NCI-H2107 treated with DMSO at 0.1 percent for 48 hours (cell line): Measurements from ENCODE around the gene NCOA1.
"Not testable (repeated sequence)": the region's sequence is repeated elsewhere in the genome, so short reads cannot be mapped to it uniquely, and the experiment has no call there.

Experiments used
- DNase-seq: peaks from one replicate; lab custom pipeline; 2025; ENCODE audit not compliant: unreplicated experiment; lab: John Stamatoyannopoulos, UW

NCOA1 gene

DNA sequence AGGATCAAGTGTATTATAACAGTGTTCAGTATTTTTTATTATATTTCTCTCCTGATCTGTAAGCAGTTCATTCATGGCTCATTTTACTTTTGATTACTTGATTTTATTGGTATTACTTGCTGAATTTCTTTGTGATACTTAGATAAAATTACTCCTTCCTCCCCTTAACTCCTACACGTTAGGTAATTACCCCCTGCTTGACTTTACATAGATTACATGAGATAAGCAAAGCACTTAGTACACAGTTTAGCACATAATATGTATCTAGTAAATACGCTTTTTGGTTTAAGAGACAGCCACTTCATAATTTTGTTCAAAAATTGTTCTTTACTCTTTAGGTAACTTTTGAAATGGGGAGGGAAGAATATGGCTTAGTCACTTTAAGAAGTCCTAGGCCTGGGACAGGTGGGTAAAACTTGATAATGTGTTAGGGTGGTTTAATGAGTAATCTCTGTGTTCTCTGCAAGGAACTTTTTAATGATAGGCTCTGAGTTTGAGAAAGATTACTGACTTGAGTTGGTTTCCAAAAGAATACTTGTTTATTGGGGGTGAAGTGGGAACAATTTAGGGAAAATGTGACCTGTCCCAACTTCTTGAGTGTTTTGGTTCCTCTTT lies 80.9 kb downstream of the NCOA1 start:
- DNase-seq, result no peak

DNA sequence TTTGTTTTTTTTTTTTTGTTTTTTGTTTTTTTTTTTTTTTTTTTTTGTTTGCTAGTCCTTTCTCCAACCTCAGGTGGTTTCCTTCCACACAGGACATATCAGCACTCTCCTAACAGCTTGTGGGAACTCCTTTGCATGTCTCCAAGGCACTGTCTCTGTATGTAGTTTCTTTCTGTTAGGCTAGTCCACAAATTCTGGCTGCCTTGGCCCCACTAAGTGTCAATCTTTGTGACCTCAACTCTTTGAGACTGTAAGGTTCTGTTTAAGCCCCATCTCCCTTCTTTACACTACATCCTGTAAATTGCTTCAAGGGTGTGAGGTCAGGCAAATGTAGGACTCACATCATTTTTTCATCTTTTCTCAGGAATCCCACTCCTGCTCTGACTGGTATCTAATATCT lies 85.1 kb downstream of the NCOA1 start:
- DNase-seq, result no peak

DNA sequence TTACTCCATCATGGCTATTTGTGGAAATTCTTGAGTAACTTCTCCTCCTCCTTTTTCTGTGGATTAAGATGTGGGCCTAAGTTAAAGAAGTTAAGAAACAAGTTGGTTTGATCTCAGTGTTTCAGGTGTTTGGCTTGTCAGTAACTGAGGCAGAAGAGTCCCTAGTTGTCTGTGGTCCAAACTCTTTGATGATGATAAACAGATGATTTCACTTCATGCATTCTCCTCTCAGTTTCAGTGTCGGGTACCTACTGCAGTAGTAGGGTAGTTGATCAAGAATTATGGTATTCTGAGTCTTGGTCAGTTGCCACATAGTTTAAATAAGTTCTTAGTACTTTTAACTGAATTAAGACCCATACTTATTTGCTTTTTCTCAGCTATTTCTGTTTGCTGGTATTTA lies 85.6 kb downstream of the NCOA1 start:
- DNase-seq, result no peak

DNA sequence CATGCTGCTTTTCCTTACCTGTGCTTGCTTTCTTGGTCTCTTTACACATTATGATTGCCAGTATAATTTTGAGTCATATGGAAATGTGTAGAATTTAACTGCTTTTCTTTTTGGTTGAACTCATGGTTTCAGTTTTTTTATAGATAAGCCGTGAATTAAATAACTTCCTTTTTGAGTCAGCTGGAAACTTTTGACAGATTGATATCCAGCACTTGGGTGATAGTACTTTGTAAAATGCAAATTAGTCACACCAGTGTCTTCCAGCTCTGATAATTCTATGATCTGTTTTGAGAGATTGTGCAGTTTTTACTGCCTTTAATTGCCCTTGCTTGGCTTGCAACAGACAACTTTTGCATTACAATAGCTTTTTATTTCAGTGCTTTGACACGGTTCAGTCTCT lies 86.4 kb downstream of the NCOA1 start:
- DNase-seq, result no peak

DNA sequence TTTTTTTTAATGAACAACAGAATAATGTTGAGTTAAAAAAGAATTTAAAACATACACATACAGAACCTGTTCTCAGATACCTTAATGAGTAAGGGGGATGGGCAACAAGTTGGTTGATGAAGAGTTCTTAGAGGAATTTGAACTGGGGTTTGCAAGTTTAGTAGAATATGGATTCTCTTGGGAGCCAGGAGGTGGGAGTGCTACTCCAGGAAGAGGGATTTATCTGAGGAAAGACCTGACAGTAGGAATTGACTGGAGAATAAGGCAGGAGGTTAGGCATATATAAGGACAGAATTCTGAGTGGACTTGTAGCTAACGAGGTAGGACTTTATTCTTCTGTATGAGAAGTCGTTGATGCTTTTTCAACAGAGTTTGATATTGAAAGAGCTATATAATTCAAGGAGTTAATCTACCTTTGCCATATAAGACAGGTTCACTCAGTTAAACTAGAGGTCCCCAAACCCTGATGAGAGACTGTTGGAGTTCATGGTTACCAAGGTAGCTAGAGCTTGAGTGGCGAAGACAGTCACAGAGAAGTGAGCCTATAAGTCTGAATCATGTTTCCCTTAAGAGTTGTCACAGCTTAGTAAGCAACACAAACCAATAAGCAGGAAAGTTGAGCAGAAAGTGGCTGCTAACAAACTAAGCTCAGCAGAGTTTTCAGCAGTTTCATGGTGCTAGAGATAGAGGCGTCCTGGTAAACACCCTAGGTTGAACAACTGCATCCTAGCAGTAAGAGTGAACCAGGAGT lies 88.2 kb downstream of the NCOA1 start:
- no peak for DNase-seq

DNA sequence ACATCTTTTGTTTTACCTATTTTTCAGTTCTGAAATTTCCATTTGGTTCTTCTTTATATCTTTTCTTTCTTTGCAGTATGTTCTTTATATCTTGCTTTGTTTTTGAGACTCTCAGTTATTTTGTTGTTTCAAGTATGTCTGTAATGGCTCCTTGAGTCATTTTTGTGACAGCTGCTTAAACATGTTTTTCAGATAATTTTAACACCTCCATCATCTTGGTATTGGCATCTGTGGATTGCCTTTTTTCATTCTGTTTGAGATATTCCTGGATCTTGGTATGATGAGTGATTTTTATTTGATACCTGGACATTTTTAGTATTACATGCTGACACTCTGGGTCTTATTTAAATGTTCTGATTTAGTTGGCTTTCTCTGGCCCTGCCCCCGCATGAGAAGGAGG lies 89.5 kb downstream of the NCOA1 start:
- DNase-seq, result no peak

DNA sequence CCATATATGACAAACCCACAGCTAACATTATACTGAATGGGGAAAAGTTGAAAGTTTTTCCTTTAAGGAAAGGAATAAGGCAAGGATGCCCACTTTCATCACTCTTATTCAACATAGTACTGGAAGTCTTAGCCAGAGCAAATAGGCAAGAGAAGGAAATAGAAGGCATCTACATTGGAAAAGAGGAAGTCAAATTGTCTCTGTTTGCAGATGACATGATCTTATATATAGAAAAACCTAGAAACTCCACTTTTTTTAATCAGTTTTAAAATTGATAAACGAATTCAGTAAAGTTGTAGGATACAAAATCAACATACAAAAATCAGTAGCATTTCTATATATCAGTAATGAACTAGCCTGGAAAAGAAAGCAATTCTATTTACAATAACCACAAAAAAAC lies 90.9 kb downstream of the NCOA1 start:
- DNase-seq, result not testable (repeated sequence)

DNA sequence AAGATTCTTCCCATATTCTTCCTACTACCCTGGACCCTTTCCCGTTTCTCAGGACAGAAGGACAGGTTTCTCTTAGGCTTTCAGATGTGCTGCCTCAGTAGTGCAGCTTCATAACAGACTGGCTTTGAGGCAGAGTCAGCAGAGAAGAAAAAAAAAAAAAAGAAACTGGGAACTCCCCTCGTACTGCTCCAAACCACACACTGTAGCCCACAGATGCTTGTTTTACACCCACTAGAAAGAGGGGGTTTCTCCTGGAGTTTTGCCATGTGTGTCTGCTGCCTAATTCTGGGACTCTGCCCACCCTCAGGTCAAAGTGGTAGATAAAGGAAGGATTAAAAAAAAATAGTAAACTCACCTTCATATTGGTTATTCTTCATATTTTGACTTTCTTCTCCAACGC lies 95.9 kb downstream of the NCOA1 start:
- no peak for DNase-seq

DNA sequence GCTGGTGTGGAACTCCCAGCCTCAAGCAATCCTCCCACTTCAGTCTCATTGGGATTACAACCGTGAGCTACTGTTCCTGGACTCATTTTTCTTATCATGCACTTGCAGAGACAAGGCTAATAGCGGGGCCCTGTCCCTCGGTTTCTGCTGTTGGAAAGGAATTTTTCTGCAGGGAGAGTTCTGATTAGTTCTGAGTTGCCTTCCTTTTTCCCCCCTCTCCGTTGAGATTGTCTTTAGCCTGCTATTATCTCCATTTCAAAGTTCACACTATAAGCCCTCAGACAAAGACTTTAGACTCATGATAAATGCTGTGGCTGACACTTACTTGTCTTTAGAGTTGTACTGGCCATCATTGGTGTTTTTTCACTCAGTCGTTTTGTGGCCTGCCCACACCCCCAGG lies 97.2 kb downstream of the NCOA1 start:
- no peak for DNase-seq

DNA sequence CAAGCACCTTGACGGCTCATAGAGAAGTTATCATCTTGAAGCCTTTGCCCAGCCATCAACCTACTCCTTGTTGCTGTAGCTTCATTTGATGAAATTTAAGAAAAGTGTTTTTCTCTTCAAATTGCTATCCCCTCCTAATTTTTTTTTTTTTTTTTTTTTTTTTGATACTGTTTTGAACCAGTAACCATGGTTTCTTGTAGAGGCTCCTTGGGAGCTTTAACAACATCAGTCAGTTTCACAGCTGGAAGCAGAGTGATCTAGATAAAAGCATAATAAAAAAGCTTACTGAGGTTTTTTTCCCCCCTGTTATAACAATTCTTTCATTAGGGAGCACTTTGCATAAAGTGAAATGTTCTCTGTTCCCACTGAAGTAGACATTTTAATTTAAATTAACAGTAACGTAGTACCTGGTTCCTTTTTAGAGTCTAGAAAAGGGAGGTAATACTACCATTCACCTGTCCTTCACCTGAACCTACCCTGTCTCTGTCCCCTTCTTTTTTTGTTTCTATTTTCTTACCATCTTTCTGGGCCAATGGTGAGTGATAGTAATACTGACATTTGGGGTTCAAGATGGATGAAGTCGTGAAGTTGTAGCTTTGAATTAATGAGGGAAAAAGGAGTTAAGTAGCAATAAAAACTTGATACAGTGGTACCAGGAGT lies 101.5 kb downstream of the NCOA1 start:
- no peak for DNase-seq

DNA sequence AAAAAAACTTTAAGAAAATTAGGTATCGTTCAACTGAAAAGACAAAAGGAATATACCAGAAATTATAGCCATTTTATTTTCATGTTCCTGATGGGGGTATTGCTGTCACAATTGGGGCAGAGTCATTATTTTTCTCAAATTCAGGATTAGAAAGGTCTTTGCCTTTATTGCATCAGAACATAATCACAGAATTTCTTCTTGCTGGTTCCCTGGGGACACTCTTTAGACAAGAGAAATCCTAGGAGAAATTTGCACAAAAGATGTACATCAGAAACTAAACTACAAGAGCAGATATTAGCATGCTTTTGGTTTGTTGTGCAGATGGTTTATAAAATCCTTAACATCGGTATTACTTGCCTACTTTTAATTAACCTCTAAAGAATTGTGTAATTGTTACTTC lies 103.2 kb downstream of the NCOA1 start:
- DNase-seq, result no peak

DNA sequence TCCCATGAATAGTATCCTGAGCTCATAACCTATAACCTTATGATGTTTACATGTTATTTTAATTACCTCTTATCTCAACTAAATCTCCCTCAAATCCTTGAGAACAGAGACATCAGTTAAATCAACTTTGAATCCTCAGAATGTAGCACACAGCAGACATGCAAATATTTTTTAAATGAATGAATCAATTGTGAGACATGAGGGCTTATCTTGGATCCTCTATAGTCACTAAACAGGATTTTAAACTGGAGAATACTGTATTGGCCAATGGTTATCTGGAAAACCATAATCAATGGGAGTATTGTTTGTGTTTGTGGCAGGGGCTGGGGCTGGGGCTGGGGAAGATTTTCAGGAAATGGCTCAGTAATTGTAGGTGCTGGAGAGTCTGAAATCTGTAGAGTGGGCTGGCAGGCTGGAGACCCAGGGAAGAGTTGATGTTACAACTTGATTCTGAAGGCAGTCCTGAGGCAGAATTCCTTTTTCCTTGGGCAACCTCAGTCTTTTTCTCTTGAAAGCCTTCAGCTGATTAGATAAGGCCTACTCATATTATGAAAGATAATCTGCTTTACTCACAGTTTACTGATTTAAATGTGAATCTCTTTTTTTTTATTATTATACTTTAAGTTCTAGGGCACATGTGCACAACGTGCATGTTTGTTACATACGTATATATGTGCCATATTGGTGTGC lies 106.3 kb downstream of the NCOA1 start:
- DNase-seq, result no peak

DNA sequence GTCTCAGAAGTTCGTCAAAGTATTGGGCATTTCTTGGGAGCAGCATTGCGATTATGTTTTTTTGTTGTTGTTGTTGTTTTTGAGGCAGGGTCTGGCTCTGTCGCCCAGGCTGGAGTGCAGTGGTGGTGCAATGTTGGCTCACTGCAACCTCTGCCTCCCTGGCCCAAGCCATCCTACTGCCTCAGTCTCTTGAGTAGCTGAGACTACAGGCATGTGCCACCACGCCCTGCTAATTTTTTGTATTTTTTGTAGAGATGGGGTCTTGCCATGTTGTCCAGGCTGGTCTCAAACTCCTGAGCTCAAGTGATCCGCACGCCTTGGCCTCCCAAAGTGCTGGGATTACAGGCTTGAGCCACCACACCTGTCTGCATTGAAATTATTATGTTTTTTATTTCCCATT lies 109.1 kb downstream of the NCOA1 start:
- not testable (repeated sequence) for DNase-seq

DNA sequence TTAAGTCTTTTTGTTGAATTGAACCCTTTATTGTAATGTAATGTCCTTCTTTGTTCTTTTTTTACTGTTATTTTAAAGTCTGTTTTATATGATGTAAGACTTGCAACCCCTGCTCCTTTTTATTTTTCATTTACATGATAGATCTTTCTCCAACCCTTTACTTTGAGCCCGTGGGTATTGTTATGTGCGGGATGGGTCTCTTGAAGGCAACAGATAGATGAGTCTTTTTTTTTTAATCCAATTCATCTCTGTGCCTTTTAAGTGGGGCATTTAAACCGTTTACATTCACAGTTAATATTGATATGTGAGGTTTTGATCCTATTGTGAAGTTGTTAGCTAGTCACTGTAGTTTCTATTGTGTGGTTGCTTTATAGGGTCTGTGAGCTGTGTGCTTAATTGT lies 120.6 kb downstream of the NCOA1 start:
- no peak for DNase-seq

DNA sequence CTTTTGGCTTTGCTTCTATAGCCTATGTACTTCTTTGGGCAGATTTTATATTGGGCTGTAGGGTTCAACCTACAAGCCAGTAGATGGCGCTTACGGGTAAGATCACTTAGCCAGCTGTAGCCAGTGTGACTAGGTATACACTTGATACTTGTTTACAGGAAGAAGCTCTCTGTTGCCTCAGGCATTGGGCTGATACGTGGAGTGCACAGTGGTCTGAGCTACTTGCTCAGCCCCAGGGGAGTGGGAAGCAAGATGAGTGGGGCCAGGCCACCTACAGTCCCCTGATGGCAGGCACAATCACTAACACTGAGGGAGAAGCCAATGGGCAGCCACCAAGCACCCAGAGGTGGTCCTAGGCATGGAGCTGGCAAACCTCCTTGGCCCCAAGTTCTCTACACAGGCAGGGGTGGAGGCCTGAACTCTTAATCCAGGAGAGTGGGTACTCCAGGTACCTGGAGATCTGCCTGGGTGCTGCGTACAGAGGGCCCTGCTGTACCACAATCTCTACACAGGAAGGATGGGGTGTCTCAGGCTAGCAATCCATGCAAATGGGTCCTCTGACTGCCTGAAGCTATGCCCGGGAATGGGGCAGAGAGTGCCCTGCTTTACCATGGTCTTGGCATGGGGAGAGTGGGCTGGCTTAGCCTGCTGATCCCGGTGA lies 122.2 kb downstream of the NCOA1 start:
- DNase-seq, result peak; percentile 60

DNA sequence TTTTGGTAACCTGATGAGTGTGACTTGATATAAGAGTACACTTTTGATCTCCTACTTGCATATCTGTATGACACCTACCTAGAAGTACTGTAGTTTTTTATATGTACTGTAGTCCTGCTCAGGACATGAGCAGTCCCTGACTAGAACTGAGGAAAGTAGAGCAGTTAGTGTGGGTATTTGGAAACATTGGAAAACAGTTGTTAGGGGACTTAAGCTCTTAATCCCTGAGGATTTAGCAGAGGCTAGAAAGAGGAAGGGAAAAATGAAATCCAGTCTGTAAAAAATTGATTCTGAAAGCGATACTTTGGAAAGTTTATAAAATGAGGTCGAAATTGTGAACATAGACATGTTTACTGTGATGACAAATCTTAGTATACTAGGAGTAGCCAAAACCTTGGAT lies 125.6 kb downstream of the NCOA1 start:
- DNase-seq, result no peak

DNA sequence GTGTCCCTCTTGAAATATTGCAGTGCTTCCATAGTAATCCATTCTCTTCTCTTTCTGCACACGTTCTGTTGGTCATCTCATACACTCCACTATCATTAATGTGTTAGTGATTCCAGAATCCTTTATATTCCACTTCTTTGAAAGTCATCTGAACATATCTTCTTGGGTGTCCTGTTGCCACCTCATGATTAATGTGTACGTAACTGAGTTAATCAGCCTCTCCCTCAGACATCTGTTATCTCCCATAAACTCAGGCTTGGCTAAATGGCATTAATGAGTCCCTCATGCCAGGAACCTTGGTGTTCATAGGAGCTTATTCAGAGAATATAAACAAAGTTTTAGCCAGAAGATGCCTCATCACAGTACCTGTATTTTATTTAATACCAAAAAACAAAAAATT lies 126.4 kb downstream of the NCOA1 start:
- DNase-seq, result no peak

DNA sequence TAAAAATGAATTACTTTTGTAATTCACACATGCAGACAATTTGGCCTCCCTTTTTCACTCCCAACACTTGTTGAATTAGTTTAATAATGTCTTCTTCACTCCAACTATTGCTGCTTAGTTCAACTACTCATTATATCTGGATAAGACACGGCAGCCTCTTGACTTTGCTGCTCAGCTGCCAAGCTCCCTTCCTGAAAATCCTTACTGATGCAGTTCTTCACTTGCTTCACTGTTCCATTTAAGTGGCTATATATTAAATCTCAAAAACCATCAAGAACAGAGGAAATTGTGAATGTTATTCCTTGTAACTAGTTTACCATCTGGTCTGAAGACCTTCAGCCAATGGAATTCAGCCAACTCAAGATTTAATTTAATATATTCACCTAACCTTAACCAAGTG lies 127.1 kb downstream of the NCOA1 start:
- no peak for DNase-seq

DNA sequence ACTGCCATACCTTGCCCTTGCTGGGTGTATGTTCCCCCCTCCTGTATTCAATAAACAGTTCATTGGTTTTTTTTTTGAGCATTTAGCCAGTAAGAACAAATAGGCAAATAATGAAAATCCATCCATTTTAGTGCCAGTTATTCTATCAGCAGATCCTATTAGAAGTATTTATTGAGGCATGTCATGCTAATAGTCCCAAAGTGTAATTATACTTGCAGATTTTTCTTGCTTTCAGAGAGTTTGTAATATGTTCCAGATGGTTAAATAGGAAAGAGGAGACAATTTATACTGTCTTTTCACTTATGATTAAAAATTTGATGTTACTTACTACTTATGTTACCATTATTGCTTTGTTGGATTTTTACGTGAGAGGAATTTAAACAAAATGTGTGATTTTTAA lies 127.6 kb downstream of the NCOA1 start:
- no peak for DNase-seq

DNA sequence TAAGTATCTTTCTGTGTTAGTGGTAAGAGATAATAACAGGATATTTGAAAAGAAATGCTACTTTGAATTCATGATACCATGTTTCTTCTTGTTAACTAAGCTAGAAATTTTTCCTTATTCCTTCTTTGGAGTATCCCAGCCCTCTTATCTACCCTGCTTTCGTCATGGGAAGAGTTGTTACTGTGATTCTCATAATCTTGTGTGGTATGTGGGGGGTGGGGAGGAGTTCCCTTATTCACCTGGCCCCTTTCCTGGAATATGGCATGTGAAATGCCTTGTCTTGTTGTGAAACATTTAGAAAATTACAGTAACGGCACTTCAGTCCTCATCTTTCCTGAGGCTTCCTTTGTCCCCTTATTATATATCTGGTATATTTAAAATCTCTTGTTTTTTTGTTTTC lies 129.9 kb downstream of the NCOA1 start:
- DNase-seq, result no peak

DNA sequence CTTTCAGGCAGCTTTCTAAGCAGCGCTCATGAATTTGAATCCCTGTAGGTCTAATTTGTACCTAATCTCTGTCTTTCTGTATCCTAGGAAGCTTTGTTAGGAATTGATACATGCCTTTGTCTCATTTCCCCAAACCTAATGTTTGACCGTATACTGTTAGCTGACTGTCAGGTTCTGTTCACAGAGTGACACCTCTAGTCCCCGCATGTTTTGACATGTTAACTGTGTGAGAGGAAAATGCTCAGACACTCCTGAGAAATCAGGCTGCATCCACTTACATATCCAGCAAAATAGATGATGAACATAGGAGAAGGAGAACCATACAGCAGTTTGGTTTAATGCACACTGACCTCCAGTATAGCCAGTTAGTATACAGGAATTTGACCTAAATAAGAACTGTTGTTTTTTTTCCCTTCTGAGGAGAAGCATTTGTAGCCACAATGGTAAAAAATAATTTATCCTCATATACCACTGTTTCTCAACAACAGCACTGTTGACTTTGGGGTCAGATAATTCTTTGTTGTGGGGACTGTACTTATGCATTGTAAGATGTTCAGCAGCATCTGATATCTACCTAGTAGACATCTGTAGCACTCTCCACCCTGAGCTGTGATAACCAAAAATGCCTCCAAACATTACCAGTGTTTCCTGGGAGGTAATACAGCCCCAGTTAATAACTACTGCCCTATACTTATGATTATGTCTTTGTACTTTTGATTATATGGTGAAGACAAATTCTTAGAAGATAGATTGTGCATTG lies 130.9 kb downstream of the NCOA1 start:
- no peak for DNase-seq
